ENCODE measurements around the gene CHID1.

Gene CHID1

GRCh38 chr11:907668-908067 is 2.9 kb downstream of the CHID1 start:
- no peak for DNase-seq

- no peak for DNase-seq
These were observed 4.7 kb downstream of the CHID1 start for GRCh38 chr11:905952-906351.

GRCh38 chr11:904380-904779 is 6.2 kb downstream of the CHID1 start:
- DNase-seq, result no peak

- no peak for DNase-seq
These were observed 9.1 kb downstream of the CHID1 start for GRCh38 chr11:901452-902061.

- no peak for DNase-seq
These were observed 10.1 kb downstream of the CHID1 start for GRCh38 chr11:900545-900944.

- no peak for DNase-seq
These were observed 10.9 kb downstream of the CHID1 start for GRCh38 chr11:899724-900123.

- DNase-seq, result no peak
These were observed 11.9 kb downstream of the CHID1 start for GRCh38 chr11:898540-899190.

- no peak for DNase-seq
These were observed 12.5 kb downstream of the CHID1 start for GRCh38 chr11:898143-898511.

- DNase-seq, result no peak
These were observed 13.1 kb downstream of the CHID1 start for GRCh38 chr11:897253-898142.

- DNase-seq, result no peak
These were observed 15.1 kb downstream of the CHID1 start for GRCh38 chr11:895331-896110.

GRCh38 chr11:894575-895201 is 15.9 kb downstream of the CHID1 start:
- no peak for DNase-seq

GRCh38 chr11:893008-893654 is 17.5 kb downstream of the CHID1 start:
- DNase-seq, result no peak

GRCh38 chr11:890794-891540 is 19.6 kb downstream of the CHID1 start:
- DNase-seq, result no peak

GRCh38 chr11:889687-890475 is 20.7 kb downstream of the CHID1 start:
- DNase-seq, result no peak

GRCh38 chr11:889257-889656 is 21.4 kb downstream of the CHID1 start:
- no peak for DNase-seq

- DNase-seq, result no peak
These were observed 22.0 kb downstream of the CHID1 start for GRCh38 chr11:888310-889212.

GRCh38 chr11:887589-887988 is 23.0 kb downstream of the CHID1 start:
- DNase-seq, result no peak

- no peak for DNase-seq
These were observed 24.0 kb downstream of the CHID1 start for GRCh38 chr11:886568-886967.

GRCh38 chr11:884578-885070 is 26.0 kb downstream of the CHID1 start:
- no peak for DNase-seq

Measured in activated CD4-positive, alpha-beta T cell treated with anti-CD3 and anti-CD28 coated beads, Interleukin-2, amount 50 U/mL, for 16 hours (primary cell).